Osteocyte (in vitro differentiated cells): ENCODE results near the gene PAX7. TPM values are rescaled to one million over a fixed set of nuclear protein-coding genes. Genes with fewer than 3 reads are reported as not detected.

Experiments
- DNase-seq: peaks from one replicate; pipeline ENCODE4 v3.0.0; 2021; ENCODE audit warnings: mixed read lengths; ENCODE audit not compliant: unreplicated experiment; ENCODE audit errors: extremely low spot score
- H3K27ac Mint-ChIP-seq: one replicate; pipeline ENCODE4 v1.8.0; 2021; ENCODE audit warnings: mild to moderate bottlenecking, mixed read lengths; ENCODE audit not compliant: unreplicated experiment
- H3K27me3 Mint-ChIP-seq: one replicate; pipeline ENCODE4 v1.8.0; 2021; ENCODE audit warnings: mixed read lengths; ENCODE audit not compliant: unreplicated experiment
- H3K36me3 Mint-ChIP-seq: one replicate; pipeline ENCODE4 v1.8.0; 2021; ENCODE audit warnings: mixed read lengths; ENCODE audit not compliant: unreplicated experiment
- H3K4me1 Mint-ChIP-seq: one replicate; pipeline ENCODE4 v1.8.0; 2021; ENCODE audit warnings: mixed read lengths; ENCODE audit not compliant: unreplicated experiment
- H3K4me3 Mint-ChIP-seq: one replicate; pipeline ENCODE4 v1.8.0; 2021; ENCODE audit warnings: mild to moderate bottlenecking, moderate library complexity, mixed read lengths; ENCODE audit not compliant: unreplicated experiment
- H3K9me3 Mint-ChIP-seq: one replicate; pipeline ENCODE4 v1.8.0; 2021; ENCODE audit warnings: mixed read lengths; ENCODE audit not compliant: unreplicated experiment
- CTCF ChIP-seq: fragments of 200-600 bp; sonication (generic); IDR thresholded peaks from 2 replicates; pipeline ENCODE4 v1.5.0; 2021; ENCODE audit warnings: antibody characterized with exemption, mild to moderate bottlenecking, moderate library complexity
- total RNA-seq: library from RNA; stranded (reverse); gene quantifications from 2 replicates; pipeline ENCODE4 v1.2.1, GENCODE V29; 2021

The PAX7 gene
- total RNA-seq, 1 donor from 2014 or later, result not detected

DNA sequence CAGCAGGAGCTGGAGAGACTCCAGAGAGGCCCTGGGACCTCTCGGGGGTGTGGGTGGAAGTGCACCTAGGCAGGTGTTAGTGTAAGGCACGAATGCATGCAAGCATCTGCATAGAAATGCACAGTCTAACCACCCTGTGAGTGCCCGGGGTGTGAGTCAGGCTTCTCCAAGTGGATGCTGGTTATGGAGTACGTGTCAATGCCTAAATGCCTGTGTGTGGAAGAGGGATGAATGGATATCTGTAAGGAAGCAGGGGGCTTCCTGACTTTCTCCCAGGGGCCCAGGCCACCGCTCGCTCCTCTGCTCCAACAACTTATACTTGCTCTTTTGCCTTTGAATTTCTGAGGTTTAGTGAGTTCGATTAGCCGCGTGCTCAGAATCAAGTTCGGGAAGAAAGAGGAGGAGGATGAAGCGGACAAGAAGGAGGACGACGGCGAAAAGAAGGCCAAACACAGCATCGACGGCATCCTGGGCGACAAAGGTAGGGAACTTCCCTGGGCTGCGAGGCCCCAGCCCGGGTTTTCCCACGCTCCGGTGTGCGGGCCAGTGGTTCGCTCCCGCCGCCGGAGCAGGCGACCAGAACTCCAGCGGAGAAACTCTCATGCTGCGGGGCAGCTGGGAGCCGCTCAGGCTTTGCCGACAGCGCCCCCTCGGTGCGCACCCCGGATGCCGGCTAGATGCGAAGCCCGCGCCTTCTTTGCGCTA is 5.4 kb downstream of the PAX7 start:
- Mint-ChIP-seq H3K27me3 (peaks cover 93% of the 10 kb centered on the region), H3K9me3 (no peaks in the 10 kb centered on the region), H3K4me1 (peaks cover 5% of the 10 kb centered on the region), H3K36me3 (no peaks in the 10 kb centered on the region), H3K27ac (no peak overlapping the region), H3K4me3 (no peak overlapping the region)
- no peak for TF ChIP-seq CTCF
- DNase-seq, result no peak

- Mint-ChIP-seq H3K4me1 (peaks cover 3% of the 10 kb centered on the region), H3K27ac (no peak overlapping the region)
These were observed 6.2 kb downstream of the PAX7 start for GRCh38 chr1:18636596-18637508.

DNA sequence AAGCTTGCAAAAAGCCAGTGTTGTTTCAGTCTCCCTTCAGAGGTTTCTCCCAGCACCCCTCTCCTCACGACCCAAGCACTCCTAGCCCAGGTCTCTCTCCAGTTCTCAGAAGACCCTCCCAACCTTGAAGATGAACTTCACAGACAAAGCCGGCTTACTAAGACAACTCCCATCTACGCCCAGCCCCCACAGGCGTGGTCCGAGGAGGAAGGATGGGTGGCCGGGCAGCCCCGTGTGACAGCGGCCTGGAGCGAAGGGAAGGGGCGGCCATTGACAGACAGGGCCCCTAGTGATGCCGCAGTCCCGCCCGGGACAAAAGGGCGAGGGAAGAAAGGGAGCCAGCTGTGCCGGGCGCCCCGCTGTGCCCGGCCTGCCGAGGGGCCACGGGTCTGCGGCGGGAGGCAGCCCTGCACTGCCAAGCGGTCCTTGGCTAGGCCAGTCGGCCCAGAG is 6.9 kb downstream of the PAX7 start:
- Mint-ChIP-seq H3K27ac (no peak overlapping the region), H3K4me3 (no peak overlapping the region), H3K36me3 (no peaks in the 10 kb centered on the region), H3K27me3 (peaks cover 93% of the 10 kb centered on the region), H3K9me3 (no peaks in the 10 kb centered on the region), H3K4me1 (no peaks in the 10 kb centered on the region)
- DNase-seq, result no peak
- no peak for TF ChIP-seq CTCF

More at GRCh38 chr1:18636596-18637508, 6.2 kb downstream of the PAX7 start:
- Mint-ChIP-seq H3K36me3 (no peaks in the 10 kb centered on the region), H3K9me3 (no peaks in the 10 kb centered on the region), H3K4me3 (no peak overlapping the region), H3K27me3 (peaks cover 96% of the 10 kb centered on the region)
- DNase-seq, result no peak
- TF ChIP-seq CTCF, result no peak

GRCh38 chr1:18637962-18638834 is 7.6 kb downstream of the PAX7 start:
- peaks cover 92% of the 10 kb centered on the region for H3K27me3 Mint-ChIP-seq
- H3K36me3 Mint-ChIP-seq, result no peaks in the 10 kb centered on the region
- TF ChIP-seq CTCF, result no peak
- H3K4me3 Mint-ChIP-seq, result no peak overlapping the region
- no peak overlapping the region for H3K27ac Mint-ChIP-seq
- peaks cover under 1% of the 10 kb centered on the region for H3K4me1 Mint-ChIP-seq
- no peak for DNase-seq
- no peaks in the 10 kb centered on the region for H3K9me3 Mint-ChIP-seq
